ES-I3 (cell line): ENCODE data around the gene POU6F2.

Experiments used
- H3K36me3 ChIP-seq: 2 replicates; pipeline ENCODE4 v1.6.1; 2013; ENCODE audit warnings: mild to moderate bottlenecking, low read length, control low read depth, moderate library complexity; ENCODE audit not compliant: insufficient read depth
- H3K4me1 ChIP-seq: 2 replicates; pipeline ENCODE4 v1.6.1; 2013; ENCODE audit warnings: mild to moderate bottlenecking, control low read depth, low read length; ENCODE audit not compliant: insufficient read depth
- H3K9ac ChIP-seq: 2 replicates; pipeline ENCODE4 v1.6.1; 2013; ENCODE audit warnings: low read depth, mild to moderate bottlenecking, low read length, moderate library complexity
- H3K9me3 ChIP-seq: 2 replicates; pipeline ENCODE4 v1.6.1; 2013; ENCODE audit warnings: mild to moderate bottlenecking, low read length, moderate library complexity; ENCODE audit not compliant: control insufficient read depth, insufficient read depth

Gene POU6F2

DNA sequence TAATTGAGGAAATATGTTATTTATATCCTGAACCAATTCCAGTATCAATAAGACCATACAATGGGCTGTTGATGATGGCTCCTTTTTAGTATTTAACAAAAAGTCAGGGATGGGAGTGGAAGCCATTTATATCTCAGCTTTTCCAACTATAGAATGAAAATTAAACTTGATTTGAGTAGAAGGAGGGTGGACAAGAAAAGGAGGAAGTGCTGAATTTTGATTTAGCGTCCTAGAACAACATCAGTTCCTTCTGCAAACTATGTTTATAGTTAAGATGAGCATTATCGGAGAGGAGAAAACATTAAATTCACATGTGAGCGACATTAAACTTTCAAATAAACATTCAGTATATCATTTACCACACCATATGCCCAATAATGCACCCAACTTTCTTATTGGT, 439.2 kb downstream of the POU6F2 start:
- Histone ChIP-seq H3K9ac (no peak overlapping the region), H3K9me3 (no peaks in the 10 kb centered on the region), H3K36me3 (no peaks in the 10 kb centered on the region), H3K4me1 (no peaks in the 10 kb centered on the region)

- H3K4me1 ChIP-seq, result no peaks in the 10 kb centered on the region
- no peak overlapping the region for H3K9ac ChIP-seq
- H3K9me3 ChIP-seq, result no peaks in the 10 kb centered on the region
- no peaks in the 10 kb centered on the region for H3K36me3 ChIP-seq
Observed at GRCh38 chr7:39417642-39418041, 439.9 kb downstream of the POU6F2 start.

DNA sequence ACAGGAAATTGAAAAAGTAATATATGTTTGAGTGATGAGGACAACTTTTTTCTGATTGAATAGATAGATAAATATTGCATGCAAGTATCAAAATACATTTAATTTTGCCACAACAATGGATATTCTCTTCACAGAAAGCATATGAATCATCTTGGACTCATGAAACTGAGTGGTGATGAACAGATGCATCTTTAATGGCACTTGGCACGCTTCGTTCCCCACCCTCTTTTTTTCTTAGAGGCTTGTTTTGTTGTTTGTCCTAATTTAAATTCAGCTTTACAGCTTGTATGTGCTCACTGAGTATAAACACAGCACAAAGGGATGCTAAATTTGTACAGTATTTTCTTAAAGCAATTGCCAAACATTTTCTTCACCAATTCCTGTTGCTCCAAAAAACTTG, 443.5 kb downstream of the POU6F2 start:
- no peaks in the 10 kb centered on the region for H3K9me3 ChIP-seq
- H3K9ac ChIP-seq, result no peak overlapping the region
- H3K36me3 ChIP-seq, result no peaks in the 10 kb centered on the region
- H3K4me1 ChIP-seq, result no peaks in the 10 kb centered on the region

- H3K9ac ChIP-seq, result no peak overlapping the region
- no peaks in the 10 kb centered on the region for H3K9me3 ChIP-seq
- H3K4me1 ChIP-seq, result no peaks in the 10 kb centered on the region
- H3K36me3 ChIP-seq, result no peaks in the 10 kb centered on the region
Observed at GRCh38 chr7:39421661-39422060, 444.0 kb downstream of the POU6F2 start.

GRCh38 chr7:39428221-39428620, 450.5 kb downstream of the POU6F2 start:
- Histone ChIP-seq H3K9ac (no peak overlapping the region), H3K4me1 (peaks cover 9% of the 10 kb centered on the region; the same call in 1 of the 2 replicates), H3K36me3 (no peaks in the 10 kb centered on the region), H3K9me3 (no peaks in the 10 kb centered on the region)

- H3K4me1 ChIP-seq, result peaks cover 9% of the 10 kb centered on the region; the same call in 1 of the 2 replicates
- no peaks in the 10 kb centered on the region for H3K9me3 ChIP-seq
- H3K36me3 ChIP-seq, result no peaks in the 10 kb centered on the region
- no peak overlapping the region for H3K9ac ChIP-seq
Observed at GRCh38 chr7:39429421-39429820, 451.7 kb downstream of the POU6F2 start.

- H3K9ac ChIP-seq, result no peak overlapping the region
- H3K4me1 ChIP-seq, result peaks cover 9% of the 10 kb centered on the region; the same call in 1 of the 2 replicates
- H3K36me3 ChIP-seq, result no peaks in the 10 kb centered on the region
- no peaks in the 10 kb centered on the region for H3K9me3 ChIP-seq
Observed at GRCh38 chr7:39430441-39430840, 452.7 kb downstream of the POU6F2 start.

- no peak overlapping the region for H3K9ac ChIP-seq
- H3K36me3 ChIP-seq, result no peaks in the 10 kb centered on the region
- peaks cover 9% of the 10 kb centered on the region; the same call in 1 of the 2 replicates for H3K4me1 ChIP-seq
- no peaks in the 10 kb centered on the region for H3K9me3 ChIP-seq
Observed at GRCh38 chr7:39430909-39431641, 453.4 kb downstream of the POU6F2 start.

GRCh38 chr7:39432368-39432767, 454.7 kb downstream of the POU6F2 start:
- H3K9me3 ChIP-seq, result no peaks in the 10 kb centered on the region
- no peak overlapping the region for H3K9ac ChIP-seq
- H3K4me1 ChIP-seq, result peaks cover 9% of the 10 kb centered on the region; the same call in 1 of the 2 replicates
- H3K36me3 ChIP-seq, result no peaks in the 10 kb centered on the region

GRCh38 chr7:39432807-39433416, 455.2 kb downstream of the POU6F2 start:
- Histone ChIP-seq H3K4me1 (peaks cover 7% of the 10 kb centered on the region; the same call in 1 of the 2 replicates), H3K9me3 (no peaks in the 10 kb centered on the region), H3K36me3 (no peaks in the 10 kb centered on the region), H3K9ac (no peak overlapping the region)

DNA sequence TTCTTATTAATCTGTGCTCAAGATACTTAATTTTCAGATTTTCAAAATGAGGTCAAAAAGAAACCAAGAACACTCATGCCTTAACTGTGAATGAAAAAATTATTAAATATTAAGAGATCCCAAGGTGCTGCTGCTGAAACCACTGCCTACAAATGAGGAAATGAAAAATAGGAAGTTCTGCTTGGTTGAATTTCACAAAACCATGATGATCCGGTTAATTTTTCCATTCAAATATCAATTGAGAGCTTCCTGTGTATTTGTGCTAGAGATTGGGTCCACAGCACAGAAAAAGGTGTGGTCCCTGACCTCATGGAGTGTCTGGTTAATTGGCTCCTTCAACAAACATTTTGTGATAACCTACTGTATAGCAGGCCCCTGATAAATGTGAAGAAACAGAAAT, 455.8 kb downstream of the POU6F2 start:
- Histone ChIP-seq H3K9me3 (no peaks in the 10 kb centered on the region), H3K9ac (no peak overlapping the region), H3K36me3 (no peaks in the 10 kb centered on the region), H3K4me1 (peaks cover under 1% of the 10 kb centered on the region; the same call in 1 of the 2 replicates)

DNA sequence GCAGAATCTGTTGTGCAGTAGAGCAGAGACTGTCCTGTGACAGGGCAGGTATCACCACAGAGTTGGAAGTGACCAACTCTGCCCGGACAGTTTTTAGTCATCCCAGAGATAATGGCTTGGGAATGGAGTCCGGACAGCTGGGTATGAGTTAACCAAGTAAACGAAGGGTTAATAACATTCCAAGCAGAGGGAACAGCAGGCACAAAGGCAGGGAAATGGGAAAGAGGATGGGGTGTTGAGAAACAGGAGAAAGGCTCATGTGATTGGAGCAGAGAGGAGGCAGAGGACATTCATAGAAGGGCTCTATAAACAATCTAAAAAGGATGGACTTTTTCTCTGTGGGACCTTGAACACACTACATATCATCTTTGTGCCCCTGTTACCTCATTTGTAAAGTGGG, 456.3 kb downstream of the POU6F2 start:
- Histone ChIP-seq H3K4me1 (no peaks in the 10 kb centered on the region), H3K36me3 (no peaks in the 10 kb centered on the region), H3K9ac (no peak overlapping the region), H3K9me3 (no peaks in the 10 kb centered on the region)

- Histone ChIP-seq H3K9me3 (no peaks in the 10 kb centered on the region), H3K9ac (no peak overlapping the region), H3K4me1 (no peaks in the 10 kb centered on the region), H3K36me3 (no peaks in the 10 kb centered on the region)
Observed at GRCh38 chr7:39446546-39446945, 468.8 kb downstream of the POU6F2 start.

- Histone ChIP-seq H3K36me3 (no peaks in the 10 kb centered on the region), H3K9me3 (no peaks in the 10 kb centered on the region), H3K4me1 (no peaks in the 10 kb centered on the region), H3K9ac (no peak overlapping the region)
Observed at GRCh38 chr7:39451901-39452300, 474.2 kb downstream of the POU6F2 start.

DNA sequence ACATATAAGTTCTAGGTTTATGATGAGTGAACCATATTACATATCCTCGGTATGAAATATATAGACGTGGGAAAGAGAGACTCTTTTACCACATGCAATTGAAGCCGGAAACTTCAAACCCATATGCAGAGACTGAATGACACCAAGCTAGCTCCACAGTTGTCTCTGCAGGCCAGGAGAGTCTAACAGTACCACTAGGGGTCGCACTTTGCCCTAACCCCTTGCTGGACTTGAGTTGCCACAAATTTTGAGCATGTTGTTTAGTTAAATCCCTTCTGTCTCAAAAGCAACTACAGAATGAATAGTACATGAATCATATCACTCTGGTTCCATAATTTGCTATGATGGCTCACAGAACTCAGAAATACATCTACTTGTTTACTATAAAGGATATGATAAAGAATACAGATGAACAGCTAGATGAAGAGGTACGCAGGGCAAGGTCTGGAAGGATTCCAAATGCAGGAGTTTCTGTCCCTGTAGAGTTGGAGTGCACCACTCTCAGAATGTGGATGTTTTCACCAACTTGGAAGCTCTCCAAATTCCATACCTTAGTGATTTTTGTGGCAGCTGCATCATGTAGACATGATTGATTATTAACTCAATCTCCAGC, 476.1 kb downstream of the POU6F2 start:
- Histone ChIP-seq H3K9ac (no peak overlapping the region), H3K36me3 (no peaks in the 10 kb centered on the region), H3K4me1 (no peaks in the 10 kb centered on the region), H3K9me3 (no peaks in the 10 kb centered on the region)
